ENCODE data around the gene DIPK1A.

DNA sequence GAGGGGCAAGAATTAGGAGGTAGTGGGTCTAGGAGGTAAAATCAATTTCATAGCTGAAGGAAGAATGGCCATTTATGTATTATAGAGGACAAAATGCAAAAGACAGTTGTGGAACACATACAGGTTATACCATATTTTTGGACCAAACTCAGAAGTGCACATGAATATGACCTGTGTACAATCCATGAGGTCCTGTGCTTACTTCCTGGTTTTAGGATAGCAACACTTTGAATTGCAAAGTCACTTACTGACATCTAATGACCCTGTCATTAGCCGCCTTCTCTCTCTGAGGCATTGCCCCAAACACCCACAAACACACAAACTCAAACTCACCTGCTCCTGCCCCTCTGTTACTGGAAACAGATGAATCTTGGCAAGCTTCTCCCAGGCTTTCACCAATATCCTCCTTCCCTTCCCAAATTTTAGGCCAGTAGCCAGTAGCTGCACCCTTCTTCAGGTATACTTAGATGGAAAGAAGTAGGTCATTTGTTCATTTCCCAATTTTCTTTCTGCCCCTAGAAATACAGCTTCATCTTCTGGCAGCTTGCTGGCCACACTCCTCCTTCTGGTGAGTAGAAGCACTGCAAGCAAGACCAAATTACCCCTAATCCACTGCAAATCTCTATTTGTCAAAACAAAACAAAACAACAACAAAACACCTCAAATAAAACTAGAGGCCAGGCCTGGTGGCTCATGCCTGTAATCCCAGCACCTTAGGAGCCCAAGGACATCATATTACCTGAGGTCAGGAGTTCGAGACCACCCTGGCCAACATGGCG is 143.1 kb downstream of the DIPK1A start:
- TF ChIP-seq, protein P1, sequence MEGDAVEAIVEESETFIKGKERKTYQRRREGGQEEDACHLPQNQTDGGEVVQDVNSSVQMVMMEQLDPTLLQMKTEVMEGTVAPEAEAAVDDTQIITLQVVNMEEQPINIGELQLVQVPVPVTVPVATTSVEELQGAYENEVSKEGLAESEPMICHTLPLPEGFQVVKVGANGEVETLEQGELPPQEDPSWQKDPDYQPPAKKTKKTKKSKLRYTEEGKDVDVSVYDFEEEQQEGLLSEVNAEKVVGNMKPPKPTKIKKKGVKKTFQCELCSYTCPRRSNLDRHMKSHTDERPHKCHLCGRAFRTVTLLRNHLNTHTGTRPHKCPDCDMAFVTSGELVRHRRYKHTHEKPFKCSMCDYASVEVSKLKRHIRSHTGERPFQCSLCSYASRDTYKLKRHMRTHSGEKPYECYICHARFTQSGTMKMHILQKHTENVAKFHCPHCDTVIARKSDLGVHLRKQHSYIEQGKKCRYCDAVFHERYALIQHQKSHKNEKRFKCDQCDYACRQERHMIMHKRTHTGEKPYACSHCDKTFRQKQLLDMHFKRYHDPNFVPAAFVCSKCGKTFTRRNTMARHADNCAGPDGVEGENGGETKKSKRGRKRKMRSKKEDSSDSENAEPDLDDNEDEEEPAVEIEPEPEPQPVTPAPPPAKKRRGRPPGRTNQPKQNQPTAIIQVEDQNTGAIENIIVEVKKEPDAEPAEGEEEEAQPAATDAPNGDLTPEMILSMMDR (IDR thresholded peaks at IDR 0.05 in 8 of 11, conservative IDR thresholded peaks at IDR 0.05 in 3 of 11), result peak; percentile 53 to 80 (median 75)
- TF ChIP-seq POLR2A (IDR thresholded peaks at IDR 0.05), result no peak

Measured in spleen (tissue), 7 donors.